Measurements from ENCODE around the gene M1AP.

M1AP gene, protein sequence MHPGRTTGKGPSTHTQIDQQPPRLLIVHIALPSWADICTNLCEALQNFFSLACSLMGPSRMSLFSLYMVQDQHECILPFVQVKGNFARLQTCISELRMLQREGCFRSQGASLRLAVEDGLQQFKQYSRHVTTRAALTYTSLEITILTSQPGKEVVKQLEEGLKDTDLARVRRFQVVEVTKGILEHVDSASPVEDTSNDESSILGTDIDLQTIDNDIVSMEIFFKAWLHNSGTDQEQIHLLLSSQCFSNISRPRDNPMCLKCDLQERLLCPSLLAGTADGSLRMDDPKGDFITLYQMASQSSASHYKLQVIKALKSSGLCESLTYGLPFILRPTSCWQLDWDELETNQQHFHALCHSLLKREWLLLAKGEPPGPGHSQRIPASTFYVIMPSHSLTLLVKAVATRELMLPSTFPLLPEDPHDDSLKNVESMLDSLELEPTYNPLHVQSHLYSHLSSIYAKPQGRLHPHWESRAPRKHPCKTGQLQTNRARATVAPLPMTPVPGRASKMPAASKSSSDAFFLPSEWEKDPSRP

DNA sequence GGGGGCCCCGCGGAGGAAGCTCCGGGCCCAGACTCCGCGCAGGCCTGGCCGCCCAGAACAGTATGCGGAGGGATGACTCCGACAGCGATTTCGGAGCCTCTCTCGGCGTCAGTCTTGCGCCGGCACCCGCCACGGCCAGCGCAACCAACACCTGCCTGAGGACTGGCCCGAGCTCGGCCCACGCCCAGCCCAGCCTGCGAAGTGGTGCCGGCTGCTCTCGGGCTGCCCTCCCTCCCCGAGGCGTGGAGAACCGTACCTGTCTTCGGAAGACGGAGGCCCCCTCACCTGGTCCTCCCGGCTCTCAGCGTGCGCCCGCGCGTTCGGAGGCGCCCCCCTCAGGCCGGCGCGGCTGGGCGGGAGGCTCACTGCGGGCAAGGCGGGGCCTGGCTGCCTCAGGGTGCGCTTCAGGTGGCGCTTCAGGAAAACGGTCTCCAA, at the start of gene M1AP:
Gene M1AP (minus strand): TSS at position 322 of the 435 bp plus-strand sequence. CDS start 8,055 bp downstream, outside the sequence.
- DNase-seq (ENCODE audit: low spot score) = no peak

DNA sequence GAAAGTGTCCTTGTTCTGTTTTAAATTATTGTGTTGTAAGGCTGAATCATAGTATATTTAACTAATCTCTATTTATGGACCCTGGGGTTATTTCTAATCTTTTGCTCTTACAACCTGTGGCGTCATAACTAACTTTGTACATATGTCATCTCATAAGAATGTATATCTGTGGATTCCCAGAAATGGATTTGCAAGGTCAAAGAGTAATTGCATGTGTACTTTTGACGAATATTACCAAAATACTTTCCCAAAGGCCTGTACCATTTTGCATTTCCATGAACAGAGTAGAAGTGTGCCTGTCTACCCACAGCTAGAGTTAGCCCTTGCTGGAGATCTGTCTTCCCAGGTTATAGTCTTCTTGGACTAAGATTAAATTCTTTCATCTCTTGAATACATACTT, 48.7 kb upstream of the M1AP start:
- DNase-seq (ENCODE audit: low spot score) = no peak

DNA sequence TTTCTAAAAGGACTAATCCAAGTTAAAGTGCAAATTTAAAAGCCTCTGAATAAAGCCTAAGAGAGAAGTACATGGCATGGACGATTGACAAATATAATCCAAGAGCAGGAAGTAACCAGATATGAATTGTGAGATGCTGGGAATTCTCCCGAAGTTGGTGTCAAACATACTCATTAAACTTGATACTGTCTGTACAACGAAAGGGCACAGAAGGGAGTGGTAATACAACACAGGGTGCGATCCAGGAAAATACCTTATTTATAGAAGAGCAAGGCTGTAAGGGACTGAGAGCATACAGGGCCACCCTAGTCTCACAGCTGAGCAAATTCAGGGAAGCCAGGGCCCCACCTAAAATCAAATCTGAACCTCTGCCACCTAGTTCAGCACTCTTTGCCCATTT, 47.5 kb upstream of the M1AP start:
- no peak for DNase-seq (ENCODE audit: low spot score)

DNA sequence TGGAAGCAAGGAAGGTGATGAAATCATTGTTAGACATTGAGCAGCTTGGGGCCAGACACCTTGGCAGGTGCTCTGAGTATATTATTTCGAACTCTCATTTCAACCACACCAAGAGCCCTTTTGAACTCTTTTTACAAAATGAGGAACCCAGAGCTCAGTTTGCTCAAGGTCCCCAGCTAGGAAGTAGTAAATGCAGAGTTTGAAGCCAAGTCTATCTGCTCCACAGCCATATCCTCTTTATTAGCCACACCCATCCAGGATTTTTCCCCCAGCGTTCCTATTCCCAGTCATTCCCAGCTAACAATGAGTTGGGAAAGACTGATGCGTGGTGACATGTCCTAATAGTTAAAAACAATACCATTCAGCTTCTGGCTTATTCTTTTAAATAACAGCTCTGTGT, 46.2 kb upstream of the M1AP start:
- DNase-seq (ENCODE audit: low spot score) = no peak

DNA sequence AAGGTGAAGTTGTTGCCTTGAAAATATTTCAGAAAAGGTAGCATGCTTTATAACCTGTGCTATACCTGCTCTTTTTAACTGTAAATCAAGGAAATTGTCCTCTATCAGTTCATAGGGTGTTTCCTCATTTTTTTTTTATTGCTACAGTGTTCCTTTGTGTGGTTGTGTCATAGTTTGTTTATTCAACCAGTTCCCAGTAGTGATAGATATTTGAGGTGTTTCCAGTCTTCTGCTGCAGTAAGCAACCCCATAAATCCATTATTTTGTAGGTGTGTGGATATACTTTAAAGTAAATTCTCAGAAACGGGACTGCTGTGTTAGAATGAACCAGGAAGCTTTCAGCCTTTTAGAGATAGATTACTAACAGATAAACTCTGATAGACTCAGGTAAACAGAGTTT, 45.5 kb upstream of the M1AP start:
- DNase-seq (ENCODE audit: low spot score) = no peak

DNA sequence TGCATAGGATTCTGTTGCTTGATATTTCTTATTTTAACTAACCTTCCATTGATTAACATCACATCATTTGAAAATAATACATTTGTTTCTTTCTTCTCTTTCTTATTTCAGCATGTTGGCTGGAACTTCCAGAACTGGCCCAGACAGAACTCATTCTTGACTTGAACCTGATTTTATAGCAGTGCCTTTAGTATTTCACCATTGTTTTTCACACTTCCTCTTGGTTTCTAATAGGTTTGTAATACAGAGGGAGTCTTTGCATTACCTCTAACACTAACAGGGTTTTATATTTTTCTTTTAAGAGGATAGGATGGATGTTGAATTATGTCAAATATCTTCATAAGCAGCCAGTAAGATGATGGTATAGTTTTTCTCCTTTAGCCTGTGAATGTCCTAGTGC, 45.1 kb upstream of the M1AP start:
- no peak for DNase-seq (ENCODE audit: low spot score)

DNA sequence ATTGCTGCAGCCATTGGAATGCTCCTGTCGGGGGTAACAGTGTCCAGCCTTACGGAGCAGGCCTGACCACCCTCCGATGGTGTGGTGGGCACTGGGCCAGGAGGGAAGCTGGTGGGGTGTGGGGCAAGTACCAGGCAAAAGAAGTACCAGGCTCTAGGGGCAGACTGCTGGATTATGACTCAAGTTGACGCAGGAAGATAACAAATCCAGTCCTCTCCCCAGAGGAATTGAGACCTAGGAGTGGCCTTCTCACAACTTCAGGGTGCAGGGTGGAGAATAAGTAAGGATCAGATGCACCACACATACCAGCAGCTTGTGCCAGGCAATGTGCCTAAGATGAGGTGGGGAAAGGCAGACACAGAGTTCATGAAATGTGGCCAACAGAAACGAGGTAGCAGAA, 43.8 kb upstream of the M1AP start:
- DNase-seq (ENCODE audit: low spot score) = no peak

DNA sequence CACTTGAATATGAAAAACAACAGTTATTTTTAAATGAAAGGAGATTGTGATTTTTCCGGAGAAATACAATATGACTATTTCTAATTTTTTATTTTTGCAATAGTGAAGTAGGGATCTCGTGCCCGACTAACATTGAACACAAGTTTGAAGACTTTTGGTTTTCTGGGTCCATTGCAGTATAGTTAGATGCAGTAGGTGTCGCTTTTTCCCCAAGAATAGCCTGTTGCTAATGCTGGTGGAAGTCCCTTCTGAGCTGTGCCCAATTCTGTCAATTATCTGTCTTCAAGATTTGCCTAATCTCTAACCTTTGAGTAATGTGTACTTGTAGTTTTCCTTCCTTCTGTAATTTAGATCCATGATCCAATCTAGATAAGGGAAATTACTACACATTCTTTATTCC, 42.4 kb upstream of the M1AP start:
- DNase-seq (ENCODE audit: low spot score) = peak; percentile 12

DNA sequence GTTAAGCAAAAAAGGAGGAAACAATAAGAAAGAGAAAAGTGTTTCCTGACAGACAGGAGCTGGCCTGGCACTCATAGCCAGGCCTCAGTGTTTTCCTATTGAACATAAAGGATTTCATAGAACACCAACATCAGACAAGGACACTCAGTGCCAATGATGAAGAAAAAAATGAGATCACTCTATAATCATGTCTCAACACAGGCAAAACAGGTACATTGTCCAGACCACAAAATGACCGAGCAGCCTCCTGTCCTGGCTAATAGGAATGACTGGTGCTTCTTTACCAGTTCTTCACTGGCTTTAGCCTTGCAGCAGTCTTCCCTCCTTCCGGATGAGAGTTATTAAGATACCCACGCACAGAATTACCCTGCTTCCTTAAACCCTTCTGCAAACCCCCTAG, 41.5 kb upstream of the M1AP start:
- DNase-seq (ENCODE audit: low spot score) = no peak

DNA sequence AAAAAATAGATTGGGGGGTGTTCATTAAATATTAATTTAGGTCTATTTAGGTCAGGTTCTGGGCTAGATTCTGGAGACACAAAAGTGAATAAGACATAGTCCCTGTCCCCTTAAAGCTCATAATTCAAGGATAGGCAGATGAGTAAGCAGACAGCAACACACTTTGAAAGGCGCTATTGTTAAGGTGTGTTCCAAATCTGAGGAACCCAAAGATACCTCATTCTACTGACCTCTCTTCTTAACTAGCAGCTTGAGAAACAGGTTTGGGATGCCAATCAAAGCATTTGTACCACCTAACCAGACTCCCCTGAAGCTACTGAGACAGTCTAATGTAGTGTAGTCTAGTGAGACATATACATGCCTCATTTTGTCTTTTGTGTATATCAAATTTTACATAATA, 40.8 kb upstream of the M1AP start:
- DNase-seq (ENCODE audit: low spot score) = no peak

DNA sequence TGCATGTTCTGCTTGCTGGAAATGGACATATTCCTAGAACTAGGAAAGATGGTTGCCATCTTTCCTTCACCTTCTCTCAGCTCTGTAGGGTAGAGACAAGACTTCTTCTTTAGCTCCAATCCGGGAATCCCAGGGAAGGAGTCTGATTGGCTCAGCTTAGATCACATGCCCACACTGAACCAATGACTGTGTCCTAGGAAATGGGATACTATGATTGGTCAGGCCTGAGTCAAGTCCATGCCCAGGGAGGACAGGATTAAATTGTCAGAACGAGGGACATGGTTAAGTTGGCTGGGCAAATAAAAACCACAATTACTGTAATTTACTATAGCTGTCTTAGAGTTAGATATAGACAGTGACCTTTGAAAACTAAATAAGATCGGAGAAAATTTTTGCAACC, 37.3 kb upstream of the M1AP start:
- no peak for DNase-seq (ENCODE audit: low spot score)

DNA sequence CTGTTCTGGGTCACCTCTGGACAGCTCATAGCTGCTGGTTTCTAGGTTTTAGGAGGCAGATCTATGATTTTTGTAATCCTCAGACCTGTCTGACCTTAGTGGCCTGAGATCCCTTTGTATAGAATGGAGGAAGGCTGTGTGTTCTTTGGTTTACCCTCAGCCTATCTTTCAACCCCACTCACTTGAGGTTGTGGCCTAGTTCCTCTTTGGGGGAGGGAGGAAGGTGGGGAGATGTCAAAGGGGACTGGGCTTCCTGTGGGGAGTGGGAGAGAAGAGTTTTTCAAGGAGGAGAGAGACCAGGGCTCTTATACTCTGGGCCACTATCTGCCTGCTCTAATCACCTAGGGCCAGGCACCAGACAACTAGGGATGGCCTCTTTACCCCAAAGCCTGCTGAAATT, 34.4 kb upstream of the M1AP start:
- DNase-seq (ENCODE audit: low spot score) = no peak

DNA sequence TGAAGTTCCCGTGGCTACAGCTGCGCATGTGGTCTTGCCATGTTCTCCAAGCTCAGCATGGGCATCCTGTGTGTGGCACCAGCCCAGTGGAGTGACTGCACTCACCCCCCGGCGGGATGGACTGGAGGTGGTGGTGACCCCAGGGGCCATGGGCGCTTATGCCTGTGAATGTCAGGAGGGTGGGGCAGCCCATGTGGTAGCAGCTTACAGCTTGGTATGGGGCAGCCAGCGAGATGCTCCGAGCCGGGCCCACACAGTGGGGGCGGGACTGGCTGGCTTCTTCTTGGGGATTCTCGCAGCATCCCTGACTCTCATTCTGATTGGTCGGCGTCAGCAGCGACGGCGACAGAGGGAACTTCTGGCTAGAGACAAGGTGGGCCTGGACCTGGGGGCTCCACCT, 31.5 kb upstream of the M1AP start:
- DNase-seq (ENCODE audit: low spot score) = no peak

DNA sequence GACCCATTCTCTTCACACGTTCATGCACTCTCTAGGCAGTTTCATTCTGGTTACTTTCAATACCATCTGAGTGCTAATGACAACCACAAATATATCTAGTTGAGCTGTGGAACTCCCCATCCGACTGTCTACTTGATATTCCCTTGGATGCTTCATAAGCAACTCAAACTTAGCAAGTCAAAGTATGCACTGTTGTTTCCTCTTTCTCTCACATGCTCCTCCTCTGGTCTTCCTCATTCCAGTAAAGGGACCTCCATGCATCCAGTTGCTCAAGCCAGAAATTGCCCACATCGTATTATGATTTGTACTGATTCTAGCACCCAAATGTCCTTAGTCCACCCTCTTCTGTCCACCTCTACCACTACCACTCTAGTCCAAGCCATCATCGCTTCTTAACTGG, 28.2 kb upstream of the M1AP start:
- DNase-seq (ENCODE audit: low spot score) = no peak

DNA sequence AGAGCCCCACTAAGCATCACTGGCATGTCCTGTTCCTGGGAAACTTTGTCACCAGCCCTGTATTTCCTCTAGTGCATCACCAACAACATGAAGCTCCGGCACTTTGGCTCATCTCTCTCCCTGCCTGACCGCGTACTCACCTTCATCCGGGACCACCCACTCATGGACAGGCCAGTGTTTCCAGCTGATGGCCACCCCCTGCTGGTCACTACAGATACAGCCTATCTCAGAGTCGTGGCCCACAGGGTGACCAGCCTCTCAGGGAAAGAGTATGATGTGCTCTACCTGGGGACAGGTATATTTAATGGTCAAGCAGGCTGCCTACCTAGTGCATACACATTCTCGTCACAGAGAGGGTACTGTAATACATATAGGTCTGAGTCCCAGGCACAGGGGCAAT, 27.0 kb upstream of the M1AP start:
- DNase-seq (ENCODE audit: low spot score) = no peak

DNA sequence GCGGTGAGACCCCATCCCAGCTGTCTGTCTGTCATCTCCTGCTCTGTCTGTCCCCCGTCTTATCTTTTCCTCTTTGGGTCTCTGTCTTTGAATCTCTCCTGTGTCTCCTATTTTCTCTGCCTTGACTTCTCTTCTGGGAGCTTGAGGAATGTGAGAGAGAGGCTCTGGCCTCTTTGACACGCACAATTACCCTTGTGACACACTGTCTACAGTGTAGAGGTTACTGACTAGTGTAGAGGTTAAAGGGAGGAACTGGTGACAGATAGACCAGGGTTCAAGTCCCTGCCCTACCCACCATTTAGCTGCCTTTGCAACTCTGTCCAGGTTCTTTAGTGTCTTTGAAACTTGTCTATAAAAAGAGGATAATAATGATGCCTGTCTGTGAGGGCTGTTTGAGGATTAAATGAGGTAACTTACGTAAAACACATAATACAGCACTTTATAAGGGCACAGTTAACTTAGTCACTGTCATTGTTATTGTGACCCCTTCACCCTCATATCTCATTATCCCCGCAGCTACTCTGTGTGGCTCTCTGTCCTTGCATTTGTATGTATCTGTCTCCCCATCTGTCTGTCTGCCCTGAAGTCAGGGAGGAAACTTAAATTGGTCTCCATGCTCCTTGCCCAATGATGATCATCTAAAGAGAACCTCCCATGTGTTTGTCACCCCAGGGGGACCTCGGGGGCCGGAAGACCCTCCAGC, 25.8 kb upstream of the M1AP start:
- no peak for DNase-seq (ENCODE audit: low spot score)

DNA sequence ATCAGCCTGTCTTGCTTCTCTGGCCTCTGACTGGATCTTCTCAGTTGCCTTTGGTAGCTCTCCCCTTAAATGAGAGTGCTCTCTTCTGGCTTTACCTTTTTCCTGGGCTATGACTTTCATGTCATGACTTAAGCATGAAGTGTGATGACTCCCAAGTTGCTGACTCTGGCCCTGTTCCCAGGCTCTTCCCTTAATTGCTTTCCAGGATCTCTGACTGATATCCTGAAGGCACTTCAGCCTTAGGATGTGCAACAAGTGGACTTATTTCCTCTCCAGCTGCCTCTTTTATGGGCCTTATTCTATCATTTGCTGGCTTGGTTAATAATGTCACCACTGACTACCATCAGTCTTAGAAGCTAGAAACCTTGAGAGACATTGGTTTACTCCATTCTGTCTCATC, 23.3 kb upstream of the M1AP start:
- DNase-seq (ENCODE audit: low spot score) = no peak

DNA sequence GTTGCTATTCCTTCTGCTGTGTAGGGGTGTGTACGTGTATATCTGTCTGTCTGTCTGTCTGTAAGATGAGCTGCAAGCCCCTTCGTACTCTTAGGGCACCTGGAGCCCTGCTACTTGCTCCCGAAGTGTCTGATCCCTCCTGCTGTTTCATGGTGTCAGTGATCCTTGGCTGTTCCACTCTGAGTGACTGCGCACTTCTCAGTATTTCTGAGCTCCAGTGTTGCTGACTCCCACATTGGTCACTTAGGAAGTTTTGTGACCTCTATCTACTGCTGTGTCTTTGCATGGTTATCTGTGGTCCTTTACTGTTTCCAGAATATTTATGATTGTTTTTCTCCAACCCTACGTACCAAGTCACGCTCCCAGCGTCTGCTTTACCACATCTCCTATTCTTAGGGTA, 22.1 kb upstream of the M1AP start:
- DNase-seq (ENCODE audit: low spot score) = no peak

DNA sequence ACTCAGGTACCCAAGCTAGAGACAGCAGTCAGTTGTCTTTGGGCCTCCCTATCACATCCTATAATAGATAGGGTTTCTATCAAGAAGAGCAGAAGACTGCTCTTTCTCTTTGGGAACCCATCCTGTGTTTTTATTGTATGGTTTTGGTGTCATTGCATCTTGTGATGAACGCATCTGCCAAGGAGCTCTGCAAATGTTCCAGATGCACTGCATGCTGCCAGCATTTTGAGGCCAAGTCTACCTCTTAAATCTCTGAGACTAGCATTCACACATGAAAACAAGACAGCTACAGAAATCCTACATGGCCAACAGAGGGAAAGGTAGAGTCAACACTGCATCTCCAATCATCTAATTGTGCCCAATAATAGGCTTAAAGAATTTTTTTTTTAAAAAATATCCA, 20.0 kb upstream of the M1AP start:
- DNase-seq (ENCODE audit: low spot score) = no peak

DNA sequence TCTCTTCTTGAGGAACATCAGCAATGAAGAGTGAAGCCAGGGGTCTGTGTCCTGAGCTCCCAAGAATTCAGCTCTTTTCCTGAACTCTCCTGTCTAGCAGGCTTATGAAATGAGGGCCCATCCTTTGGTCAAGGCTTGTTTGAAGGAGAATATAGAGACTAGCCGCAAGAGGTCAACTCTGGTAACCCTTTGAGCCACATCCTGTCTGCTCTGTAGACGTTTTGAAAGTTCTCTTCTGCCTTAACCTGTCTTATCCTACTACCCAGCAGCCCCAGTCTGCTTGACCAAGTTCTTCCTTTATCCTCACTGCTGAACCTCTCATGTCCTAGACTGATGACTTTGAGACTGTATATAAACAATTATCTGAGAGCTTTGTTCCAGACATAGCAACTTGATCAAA, 11.3 kb upstream of the M1AP start:
- DNase-seq (ENCODE audit: low spot score) = no peak

DNA sequence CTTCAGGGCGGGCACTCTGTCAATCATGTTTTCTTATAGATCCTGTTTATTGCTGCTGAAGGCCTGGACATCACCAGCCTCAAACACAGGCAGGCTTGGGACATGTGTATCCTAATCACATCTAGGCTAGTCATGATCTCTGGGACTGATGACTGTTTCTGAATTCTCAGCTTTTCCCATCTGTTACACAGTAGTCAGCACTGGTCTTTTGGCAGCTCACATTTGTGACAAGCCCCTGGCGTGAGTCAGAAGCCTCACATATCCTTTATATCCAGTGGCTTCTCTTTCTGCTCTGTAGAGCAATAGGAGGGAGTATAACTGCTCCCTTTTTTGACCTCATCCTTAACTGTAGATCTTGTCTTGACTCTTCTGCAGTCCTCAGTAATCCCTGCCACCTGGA, 10.4 kb upstream of the M1AP start:
- no peak for DNase-seq (ENCODE audit: low spot score)

DNA sequence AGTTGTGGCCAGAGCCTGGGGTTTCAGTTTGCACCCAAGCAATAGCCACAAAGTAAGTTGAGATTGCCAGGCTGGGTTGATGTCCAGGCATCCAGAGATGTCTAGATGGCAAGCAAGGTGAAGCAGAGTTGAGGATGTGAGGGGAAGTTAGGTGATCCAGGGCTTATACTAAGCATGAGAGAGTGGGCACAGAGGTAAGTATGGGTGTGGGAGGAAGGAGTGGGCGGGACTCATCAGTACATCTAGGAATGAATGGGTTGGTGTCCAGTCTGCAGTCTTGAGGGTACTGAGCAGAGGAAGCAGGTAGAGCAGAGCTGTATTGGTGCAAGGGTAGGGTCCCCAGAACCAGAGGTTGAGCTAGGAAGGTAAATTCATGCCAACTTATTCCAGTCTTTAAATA, 7.4 kb upstream of the M1AP start:
- no peak for DNase-seq (ENCODE audit: low spot score)

Measured in hematopoietic multipotent progenitor cell treated with erythropoietin and hydrocortisone succinate and interleukin-3 and kit ligand, for 15 days (in vitro differentiated cells).